Retinal pigment epithelial cell (primary cell): ENCODE results near the gene C22orf42.

Source experiments
- DNase-seq: peaks from one replicate; pipeline ENCODE4 v3.0.0-alpha.2; 2010; ENCODE audit warnings: low read depth
- H3K4me3 ChIP-seq: 2 replicates; pipeline ENCODE4 v1.5.1; 2011; ENCODE audit warnings: mild to moderate bottlenecking, low read length, control low read depth, moderate library complexity
- CTCF ChIP-seq: conservative IDR thresholded peaks from 2 replicates; pipeline ENCODE4 v1.5.1; 2011; ENCODE audit warnings: low read depth, low read length, control low read depth, inconsistent platforms

Gene C22orf42

GRCh38 chr22:32130464-32130863, 28.6 kb downstream of the C22orf42 start:
- H3K4me3 ChIP-seq, result no peak overlapping the region
- no peak for DNase-seq
- TF ChIP-seq CTCF, result no peak

- no peak overlapping the region for H3K4me3 ChIP-seq
- no peak for DNase-seq
- TF ChIP-seq CTCF, result no peak
These were observed 31.2 kb downstream of the C22orf42 start for GRCh38 chr22:32127904-32128303.

- H3K4me3 ChIP-seq, result no peak overlapping the region
These were observed 35.4 kb downstream of the C22orf42 start for GRCh38 chr22:32123657-32124056.

GRCh38 chr22:32122899-32123298, 36.2 kb downstream of the C22orf42 start:
- DNase-seq, result no peak
- TF ChIP-seq CTCF, result no peak
- H3K4me3 ChIP-seq, result no peak overlapping the region

More at GRCh38 chr22:32123657-32124056, 35.4 kb downstream of the C22orf42 start:
- peak; percentile 8 for TF ChIP-seq CTCF
- DNase-seq, result no peak

- H3K4me3 ChIP-seq, result no peak overlapping the region
- no peak for TF ChIP-seq CTCF
- DNase-seq, result no peak
These were observed 38.5 kb downstream of the C22orf42 start for GRCh38 chr22:32120603-32121002.

- H3K4me3 ChIP-seq, result no peak overlapping the region
- no peak for TF ChIP-seq CTCF
- DNase-seq, result no peak
These were observed 39.4 kb downstream of the C22orf42 start for GRCh38 chr22:32119568-32120235.

- DNase-seq, result no peak
- no peak for TF ChIP-seq CTCF
- no peak overlapping the region for H3K4me3 ChIP-seq
These were observed 46.7 kb downstream of the C22orf42 start for GRCh38 chr22:32112380-32112779.
